NCI-H2107 treated with DMSO at 0.1 percent for 48 hours (cell line): ENCODE measurements around the gene PRKCA.

Experiments
- DNase-seq: peaks from one replicate; lab custom pipeline; 2025; ENCODE audit not compliant: unreplicated experiment; lab: John Stamatoyannopoulos, UW

PRKCA gene

DNA sequence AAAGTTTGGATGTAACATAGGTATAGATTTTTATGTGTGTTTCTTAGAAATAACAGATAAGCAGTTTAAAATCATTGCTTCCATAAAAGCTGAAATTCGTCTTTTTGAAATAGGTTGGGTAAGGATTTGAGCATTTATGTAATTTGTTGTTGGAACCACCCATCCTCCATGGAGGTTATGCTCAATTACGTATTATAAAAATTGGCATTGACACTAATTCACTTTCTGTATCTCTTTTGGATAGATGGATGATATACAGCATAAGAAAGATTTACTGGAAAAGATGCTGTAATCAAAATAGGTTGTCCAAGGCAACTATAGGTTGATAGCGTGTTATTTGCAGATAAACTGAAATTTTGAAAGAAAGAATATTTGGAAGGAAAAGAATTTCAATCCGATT, 105.5 kb downstream of the PRKCA start:
- no peak for DNase-seq

DNA sequence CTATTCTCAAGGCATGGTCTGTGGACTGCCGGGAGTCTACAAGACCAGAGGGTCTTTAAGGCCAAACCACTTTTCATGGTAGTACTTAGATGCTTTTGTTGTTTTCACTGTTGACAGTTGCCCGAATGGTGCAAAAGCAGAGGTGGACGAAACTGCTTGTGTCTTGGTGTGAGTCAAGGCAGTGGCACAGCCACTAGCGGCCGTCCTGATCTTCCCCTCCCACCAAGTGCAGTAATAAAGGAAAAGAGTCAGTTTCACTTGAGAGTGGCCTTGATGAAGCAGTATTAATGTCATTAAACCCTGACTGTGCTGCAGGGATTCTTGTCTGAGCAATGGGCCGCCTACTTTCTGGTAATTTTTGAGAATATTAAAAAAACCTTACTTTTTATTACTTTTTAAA, 109.1 kb downstream of the PRKCA start:
- no peak for DNase-seq

DNA sequence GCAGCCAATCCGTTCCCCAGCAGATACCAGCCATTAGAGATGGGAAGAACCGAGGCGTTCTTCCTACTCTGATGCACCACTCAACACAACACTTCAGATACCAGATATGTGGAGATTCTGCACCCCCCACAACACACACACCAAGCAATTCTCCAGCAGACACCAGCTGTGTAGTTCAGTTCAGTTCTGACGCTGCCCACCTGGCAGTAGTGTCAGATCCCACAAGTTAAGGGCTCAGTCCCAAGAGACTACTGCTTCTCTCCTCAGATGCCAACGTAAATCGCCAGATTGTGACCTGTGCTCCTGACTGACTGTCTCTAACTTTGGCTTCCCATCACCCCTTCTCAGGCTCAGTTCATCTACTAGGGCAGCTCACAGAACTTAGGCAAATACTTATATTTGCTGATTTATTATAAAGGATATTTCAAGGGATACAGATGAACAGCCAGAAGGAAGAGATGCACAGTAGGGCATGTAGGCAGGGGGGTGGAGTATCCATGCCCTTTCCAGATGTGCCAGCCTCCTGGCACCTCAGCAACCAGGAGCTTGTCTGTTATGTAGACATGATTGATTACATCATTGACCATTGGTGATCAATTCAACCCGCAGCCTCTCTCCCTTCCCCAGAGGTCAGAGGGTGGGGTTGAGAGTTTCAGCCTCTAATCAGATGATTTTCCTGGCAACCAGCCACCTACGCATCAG, 110.6 kb downstream of the PRKCA start:
- peak; percentile 26 for DNase-seq

DNA sequence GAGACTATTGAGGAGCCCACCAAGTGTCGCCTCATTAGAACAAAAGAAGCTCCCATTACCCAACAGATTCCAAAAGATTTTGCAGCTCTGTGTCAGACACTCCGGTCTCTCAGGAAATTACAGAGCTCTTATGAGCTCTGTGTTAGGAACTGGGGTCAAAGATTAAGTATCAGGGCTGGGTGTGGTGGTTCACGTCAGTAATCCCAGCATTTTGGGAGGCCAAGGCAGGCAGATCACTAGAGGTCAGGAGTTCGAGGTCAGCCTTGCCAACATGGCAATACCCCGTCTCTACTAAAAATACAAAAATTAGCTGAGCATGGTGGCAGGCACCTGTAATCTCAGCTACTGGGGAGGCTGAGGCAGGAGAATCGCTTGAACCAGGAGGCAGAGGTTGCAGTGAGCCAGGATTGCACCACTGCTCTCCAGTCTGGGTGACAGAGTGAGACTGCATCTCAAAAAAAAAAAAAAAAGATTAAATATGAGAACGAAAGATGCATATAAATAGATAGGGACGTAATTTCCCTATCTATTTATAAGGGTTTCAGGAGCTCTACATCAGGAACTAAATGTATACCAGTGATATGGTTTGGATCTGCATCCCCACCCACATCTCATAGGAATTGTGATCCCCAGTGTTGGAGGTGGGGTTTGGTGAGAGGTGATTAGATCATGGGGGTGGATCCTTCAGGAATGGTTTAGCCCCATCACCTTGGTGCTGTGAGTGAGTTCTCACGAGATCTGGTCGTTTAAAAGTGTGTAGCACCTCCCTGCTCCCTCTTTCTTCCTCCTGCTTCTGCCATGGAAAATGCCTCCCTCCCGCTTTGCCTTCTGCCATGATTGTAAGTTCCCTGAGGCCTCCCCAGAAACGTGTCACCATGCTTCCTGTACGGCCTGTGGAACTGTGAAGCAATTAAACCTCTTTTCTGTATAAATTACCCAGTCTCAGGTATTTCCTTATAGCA, 111.4 kb downstream of the PRKCA start:
- DNase-seq = no peak

DNA sequence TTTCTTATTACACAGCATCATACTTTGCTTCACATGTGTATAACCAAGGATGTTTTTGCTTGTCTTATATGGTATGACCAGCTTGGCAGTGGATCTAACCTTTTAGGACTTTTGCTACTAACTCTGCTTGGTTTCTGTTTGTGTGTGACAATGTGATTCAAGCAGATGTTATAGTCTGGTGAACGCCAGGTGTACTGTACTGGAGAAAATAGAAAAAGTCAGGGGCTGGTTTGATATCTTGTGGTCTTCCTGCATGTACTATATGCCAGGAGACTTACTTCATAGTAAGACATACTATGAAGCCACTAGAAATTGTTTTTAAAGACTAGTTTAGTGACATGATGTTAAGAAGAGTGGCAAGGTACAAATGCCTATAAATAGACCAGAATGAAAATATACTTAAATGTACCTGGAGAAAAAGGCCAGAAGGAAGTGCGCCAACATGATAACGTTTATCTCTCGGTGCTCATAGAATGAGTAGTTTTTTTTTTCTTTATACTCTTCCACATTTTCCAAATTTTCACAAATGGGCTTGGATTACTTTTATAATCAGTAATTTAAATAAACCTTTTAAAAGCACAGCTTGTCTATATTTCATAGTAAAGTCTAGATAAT, 112.3 kb downstream of the PRKCA start:
- DNase-seq = no peak

DNA sequence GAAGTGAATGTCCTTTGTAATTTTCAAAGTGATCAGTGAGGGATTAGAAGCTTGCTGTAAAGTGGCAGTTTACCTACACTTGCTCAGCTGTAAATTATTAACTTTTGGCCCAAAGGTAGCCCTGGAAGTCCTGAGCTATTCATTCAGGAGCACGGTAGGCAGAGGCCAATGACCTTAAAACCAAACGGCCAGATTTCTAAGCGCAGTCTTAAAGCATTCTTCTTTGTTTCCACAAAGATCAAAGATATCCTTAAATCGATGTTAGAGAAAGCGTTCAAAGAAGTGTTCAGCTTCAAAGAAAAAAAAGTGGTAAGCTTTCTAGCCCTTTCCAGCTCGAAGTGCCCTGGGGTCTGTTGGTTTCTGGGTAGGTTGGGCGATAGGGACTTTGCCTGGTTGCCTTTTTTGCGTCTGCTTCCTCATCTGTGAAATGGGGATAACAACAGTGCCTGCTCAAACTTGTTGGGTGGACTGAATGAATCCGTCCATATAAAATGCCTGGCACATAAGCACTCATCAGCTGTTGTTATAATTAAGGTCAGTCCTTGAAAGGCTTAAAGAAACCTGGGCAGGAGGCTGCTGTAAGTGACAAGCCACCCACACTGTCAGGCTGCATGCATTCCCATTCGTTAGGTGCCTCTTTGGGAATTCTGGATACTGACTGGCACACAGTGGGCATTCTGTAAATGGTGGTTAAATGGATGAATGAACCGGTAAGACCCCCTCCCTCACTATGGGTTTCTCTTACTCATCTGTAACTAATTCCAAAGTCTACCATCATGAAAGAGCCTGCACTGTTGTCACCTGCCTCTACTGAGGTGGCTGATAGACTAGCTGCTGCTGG, 113.2 kb downstream of the PRKCA start:
- DNase-seq = no peak

DNA sequence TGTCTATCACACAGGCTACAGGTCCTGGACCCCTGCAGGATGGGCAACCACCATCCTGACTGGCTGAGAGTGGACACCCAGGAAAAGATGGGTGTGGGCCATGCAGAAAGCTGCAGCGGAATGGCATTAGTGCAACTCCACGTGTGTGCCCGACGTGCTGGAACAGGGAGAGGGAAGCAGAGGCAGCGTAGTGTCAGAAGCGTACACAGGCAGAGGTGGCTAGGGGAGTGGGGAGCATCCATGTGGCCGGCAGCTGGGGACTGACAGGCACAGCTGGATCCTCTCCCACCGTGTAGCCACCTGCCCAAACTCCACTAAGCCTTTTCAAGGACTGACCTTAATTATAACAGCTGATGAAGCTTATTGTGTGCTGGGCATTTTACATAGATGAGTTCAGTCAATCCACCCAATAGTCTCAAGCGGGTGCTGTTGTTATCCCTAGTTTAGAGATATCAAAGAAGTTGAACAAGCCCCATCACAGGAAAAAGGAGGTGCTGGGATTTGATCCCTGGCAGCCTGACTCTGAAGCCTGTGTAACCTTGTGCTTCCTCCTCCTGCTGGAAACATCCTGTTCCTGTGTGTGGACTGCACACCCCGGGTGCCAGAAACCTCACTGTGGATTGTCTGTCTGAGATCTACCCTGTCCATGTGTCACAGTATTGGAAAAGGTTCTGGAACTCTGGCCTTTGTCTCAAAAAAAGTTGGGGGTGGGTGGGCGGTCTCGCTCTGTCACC, 114.0 kb downstream of the PRKCA start:
- DNase-seq = no peak

DNA sequence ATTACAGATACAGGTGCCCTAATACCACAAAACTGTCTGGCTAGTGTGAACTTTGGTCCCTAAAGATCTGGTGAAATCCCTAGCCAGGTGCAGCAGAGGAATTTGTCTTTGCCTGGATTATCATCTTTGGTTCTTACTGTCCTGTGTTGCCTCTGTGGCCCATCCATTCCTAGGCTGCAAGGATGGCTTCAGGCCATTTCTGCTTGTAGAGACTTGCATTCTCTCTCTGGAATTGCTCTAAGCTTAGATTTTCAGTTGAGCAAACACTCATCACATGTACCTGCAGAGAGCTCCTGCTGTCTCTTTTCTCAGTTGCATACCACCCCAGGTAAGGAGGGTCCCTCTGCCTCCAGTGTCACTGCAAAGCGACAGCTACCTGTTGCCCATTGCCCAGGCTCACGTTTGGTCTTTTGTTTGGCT, 114.9 kb downstream of the PRKCA start:
- DNase-seq = no peak

DNA sequence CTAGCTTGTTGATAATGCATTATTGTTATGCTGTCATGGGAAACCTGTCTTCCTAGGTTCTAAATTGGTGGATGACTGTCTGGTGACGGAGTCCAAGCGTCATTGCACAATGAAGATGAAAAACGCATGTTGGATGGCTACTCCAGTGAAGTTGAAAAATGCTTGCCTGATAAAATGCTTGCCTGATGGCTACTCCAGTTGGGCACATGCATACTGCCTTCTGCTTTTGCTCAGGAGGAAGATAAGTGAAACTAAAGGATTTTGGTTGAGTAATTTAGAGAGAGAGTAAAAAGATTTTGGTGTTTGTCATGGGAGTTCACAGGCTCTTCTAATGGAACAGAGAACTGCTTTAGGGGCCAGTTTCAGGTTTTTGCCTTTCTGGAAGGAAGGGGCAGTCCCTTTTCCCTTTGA, 118.6 kb downstream of the PRKCA start:
- no peak for DNase-seq

DNA sequence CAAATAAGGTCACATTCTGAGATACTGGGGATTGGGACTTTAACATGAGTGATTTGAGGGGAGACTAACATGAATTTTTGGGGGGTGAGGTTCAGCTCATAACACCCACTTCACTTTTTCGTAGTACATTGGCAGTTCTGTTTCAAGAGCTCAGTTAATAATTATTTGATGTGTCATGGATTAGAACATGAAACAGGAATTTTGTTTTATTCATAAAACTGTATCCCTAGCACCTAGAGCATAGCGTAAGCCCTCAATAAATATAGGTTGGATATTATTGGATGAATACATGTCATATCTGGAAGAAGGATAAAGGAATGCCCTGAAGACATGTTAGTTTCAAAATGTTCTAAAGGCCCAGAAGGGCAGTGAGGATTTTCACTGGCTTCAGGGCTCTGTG, 119.8 kb downstream of the PRKCA start:
- DNase-seq = no peak

DNA sequence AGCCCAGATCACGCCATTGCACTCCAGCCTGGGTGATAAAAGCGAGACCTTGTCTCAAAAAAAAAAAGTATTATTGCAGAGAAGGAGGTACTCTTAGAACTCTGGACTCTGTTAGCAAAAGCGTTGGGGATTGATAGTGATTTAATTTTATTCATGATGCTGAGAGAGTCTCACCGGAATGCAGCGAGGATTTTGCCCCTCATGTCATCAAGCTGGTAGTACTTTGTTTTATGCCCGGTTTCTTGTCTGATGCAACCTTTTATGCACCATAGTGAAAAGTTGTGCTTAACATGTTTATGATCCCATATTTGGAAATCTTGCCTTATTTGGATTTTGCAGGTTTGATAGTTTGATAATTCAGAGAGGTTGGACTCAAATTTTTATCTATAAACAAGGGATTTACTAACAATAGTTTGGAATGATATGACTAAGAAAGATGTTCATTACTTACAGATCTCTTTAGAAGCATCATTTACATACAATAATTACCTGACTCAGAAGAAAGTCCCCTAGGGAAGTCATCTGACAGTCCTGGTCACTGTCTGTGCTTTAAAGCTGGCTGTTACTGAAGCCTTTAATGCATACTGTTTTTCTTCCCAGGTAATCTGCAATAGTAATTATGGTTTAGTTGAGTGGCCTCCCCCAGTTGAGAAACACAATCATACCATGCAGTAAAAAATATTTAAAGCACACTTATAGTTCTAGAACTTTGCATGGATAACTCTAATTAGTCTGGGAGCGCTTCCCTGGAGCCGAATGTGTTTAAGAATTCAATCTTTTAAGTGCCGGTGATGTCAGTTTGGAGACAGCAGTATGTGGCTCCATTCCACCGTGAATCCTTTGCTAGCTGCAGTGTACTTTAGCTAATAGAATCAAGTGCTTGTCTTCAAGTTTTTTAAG, 120.9 kb downstream of the PRKCA start:
- peak; percentile 34 for DNase-seq

DNA sequence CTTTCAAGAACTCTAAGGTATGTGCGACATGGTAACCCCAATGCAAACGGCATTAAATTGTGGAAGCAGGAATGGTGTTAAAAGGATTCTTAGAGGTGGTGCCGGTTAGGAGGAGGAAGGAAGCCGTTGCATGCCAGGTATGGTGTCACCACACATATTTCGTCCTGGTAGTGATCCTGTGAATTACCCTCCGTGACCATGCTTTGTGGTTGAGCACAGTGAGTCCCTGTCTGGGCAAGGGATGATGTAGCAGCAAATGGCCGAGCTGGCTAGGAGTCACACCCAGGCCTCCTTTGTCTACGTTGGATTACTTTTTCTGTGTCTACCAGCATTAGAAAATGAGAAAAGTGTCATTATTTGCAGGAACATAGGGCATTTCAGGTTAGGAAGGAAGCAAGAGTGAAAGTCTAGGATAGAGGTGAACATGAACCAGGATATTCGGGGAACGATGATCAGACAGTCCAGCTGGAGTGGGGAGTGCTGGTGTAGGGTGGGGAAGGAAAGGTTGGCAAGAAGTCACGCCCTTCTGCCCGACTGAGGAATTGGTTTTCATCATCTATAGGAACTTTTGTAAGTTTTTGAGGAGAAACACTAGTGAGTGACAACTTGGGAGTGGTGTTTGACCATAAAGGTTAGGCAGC, 123.5 kb downstream of the PRKCA start:
- DNase-seq = no peak

DNA sequence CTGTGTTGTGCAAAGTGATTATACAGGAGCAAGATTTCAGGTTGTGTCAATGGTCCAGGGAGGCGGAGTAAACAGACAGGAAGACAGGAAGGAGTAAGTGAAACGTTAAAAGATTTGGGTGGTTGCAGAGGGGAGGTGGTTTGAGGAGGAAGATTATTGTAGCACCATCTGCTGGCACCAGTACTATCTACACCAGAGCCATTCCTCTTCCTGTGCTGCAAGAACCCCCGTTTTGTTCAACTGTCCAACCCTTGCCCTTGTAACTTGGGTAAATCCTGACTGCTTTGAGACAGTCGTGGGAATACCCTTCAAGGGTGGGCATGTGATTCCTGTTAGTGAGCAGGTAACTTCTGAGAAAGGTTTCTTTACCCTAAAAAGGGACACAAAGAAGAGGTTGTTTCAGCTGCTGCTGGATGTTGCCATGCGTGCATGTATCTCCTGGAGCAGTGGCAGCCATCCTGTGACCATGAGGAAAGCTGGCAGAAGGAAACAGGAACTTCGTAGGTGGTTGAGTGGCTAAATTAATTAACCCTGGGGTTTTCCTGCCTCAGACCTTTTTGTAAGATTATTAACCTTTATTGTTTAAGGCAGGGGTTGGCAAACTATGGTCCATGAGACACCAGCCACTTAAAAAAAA, 124.1 kb downstream of the PRKCA start:
- DNase-seq = no peak

DNA sequence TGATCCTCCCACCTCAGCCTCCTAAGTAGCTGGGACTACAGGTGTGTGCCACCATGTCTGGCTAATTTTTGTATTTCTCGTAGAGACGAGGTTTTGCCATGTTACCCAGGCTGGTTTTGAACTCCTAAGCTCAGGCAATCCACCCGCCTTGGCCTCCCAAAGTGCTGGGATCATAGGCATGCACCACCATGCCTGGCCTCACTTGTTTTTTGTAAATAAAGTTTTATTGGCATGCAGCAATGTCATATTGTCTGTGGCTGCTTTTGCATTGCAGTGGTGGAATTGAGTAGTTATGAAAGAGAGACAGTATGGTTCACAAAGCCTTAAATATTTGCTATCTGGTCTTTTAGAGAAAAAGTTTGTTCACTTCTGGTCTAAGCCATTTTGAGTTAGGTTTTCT, 124.7 kb downstream of the PRKCA start:
- no peak for DNase-seq

DNA sequence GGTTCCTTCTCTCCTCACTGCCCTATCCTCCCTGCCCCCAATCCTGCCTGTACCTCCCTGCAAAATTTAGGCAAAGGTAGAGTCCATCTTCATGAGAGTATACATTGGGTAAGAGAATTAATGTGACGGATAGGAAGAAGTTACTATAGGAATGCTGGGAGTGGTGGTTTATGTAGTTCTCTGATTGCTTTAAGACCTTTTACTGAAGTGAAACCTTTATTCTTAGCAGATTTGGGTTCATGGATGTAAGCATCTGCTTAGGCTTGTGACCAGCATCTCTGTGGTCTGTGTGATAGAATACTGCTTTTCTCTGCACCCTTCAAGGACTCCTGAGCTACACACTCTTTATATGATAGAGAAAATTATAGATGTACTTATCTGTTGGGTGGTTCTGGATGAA, 127.3 kb downstream of the PRKCA start:
- no peak for DNase-seq

DNA sequence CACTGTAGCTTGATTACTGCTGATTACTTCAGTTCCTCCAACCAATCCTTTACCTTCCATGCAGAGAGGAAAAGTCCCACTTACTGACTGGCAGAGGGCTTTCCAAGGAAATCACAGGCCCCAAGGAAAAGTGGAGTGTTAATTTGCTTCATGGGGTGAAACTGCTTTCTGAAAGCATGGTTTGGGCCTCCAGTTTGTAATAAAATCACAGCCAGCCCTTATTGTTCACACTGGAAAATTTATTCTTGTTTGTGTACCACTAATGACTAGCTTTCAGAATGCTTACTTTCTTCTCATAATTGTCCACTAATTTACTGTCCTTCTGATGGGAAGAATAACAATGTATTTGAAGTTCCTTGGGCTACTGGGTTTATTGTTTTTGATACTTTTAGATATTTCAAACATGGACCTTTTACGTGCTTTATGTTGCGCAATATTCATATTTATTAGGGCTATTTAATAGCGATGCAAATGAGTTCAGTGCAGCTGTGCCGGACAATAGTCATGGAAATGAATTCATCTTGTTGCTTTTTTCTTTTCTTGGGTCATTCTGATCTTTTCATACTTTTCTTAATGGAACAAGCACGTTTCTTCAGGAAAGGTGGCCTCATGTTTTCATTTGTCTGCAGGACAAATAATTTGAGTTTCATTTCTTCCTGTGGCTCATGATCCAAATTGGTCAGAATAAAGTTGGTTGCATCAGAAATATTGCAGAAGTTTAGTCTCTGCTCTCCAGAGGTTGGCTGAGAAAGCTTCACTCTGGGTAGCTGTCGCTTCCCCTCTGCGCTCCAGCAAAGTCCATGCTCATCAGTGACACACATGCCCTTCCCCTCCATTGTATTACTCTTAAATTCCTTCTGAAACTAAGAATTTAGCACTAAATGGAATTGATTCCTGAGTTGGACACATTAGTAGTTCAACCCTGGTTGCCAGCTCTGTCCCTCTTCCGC, 128.7 kb downstream of the PRKCA start:
- no peak for DNase-seq

DNA sequence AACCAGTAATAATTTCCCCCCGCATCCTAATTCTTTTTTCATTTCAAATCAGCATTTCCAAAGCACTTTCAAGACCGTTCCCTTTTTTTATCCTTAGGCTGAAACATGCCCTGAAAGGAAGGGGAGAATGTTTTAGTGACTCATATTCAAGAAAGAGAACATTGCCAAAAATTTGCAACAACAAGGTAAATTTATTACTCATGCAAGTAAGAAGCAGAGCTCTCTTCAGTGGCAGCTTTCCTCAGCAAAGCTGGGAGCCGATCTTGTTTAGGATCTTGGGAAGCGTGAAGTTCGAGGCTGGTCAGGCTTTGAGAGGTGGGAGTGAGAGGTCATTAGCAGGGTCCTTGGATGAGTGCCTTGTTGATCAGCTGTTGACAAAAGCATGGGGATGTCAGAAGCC, 129.5 kb downstream of the PRKCA start:
- no peak for DNase-seq
